LNCAP (cell line): Measurements from ENCODE around the gene HS3ST5.

Experiments
- TF ChIP-seq, protein P1 (sequence below): fragments of 450-650 bp; IDR thresholded peaks from 2 replicates; pipeline ENCODE4 v1.5.1; 2017; ENCODE audit warnings: mild to moderate bottlenecking

HS3ST5 gene

DNA sequence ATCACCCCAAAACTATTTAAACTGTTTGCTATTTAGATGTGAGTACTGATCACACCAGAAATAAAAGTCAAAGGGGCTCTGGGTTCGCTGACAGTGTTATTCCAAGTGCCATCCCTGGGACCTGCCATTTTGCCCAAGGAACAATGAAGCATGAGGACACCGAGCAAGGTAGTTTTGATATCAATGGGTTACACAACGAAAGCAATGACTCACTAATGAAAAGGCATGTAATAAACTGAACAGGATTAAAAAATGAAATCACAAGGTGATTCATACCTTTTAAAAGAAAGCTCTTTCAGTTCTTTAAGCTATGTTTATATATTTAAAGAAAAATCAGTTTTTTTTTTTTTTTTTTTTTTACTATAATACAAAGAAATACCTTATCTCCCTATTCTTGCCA lies 102.0 kb downstream of the HS3ST5 start:
- TF ChIP-seq, protein P1, sequence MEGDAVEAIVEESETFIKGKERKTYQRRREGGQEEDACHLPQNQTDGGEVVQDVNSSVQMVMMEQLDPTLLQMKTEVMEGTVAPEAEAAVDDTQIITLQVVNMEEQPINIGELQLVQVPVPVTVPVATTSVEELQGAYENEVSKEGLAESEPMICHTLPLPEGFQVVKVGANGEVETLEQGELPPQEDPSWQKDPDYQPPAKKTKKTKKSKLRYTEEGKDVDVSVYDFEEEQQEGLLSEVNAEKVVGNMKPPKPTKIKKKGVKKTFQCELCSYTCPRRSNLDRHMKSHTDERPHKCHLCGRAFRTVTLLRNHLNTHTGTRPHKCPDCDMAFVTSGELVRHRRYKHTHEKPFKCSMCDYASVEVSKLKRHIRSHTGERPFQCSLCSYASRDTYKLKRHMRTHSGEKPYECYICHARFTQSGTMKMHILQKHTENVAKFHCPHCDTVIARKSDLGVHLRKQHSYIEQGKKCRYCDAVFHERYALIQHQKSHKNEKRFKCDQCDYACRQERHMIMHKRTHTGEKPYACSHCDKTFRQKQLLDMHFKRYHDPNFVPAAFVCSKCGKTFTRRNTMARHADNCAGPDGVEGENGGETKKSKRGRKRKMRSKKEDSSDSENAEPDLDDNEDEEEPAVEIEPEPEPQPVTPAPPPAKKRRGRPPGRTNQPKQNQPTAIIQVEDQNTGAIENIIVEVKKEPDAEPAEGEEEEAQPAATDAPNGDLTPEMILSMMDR, result no peak

DNA sequence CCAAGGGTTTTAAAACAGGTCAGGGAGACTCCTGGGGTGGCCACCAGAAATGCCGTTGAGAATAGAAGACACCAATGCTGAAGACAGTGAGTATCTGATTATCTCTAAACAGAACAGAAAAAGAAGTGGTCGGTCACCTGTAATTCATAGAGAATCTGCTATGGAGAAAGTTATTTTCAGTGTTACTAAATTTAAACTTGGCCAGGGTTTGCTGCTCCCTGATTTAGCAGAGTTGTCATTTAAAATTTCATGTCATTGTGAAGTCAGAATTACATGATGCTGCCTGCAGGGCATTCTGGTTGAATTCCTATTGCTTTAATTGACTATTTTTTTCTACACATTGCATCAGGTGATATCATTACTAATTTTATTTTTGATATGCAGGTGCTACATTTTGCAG lies 114.1 kb downstream of the HS3ST5 start:
- TF ChIP-seq, protein P1, result no peak

DNA sequence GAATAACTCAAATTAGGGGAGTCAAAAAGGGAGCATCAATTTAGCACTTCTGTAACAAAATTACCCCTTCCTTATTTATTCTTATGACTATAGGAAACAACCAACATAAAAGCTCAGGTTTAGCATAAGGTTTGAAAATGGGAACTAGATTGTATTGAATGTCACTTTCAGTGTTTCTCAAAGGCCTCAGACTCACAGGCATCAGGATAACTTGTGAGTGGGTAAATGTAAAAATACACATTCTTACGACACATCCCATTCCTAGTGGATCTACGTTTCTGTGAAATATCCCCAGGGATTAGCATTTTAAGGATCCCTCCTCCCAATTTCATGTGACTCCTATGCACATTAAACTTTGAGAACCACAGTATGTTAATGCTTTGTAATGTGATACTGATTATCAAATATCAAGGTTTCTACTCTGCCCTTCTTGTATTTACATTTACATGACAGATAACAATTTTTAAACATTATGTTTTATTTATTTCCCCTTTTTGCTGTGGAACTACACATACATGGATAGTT lies 114.8 kb downstream of the HS3ST5 start:
- TF ChIP-seq, protein P1, result no peak

DNA sequence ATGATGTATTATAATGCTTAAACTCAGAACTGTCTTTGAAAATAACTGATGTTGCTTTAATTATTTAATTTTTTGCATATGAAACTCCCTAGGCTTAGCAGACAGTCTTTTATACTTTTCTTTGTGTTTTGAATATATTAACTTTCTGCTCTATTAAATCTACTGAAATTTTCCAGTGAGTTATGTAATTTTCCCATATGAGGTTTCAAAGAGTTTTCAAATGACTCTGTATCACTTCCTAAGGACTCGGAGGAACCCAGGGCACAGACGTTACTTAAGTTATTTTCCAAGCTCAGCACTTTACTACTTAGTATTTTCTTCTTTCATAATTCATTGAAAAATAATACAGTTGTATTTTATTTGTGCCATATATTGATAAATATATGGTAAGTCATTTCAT lies 122.6 kb downstream of the HS3ST5 start:
- TF ChIP-seq, protein P1, result no peak

DNA sequence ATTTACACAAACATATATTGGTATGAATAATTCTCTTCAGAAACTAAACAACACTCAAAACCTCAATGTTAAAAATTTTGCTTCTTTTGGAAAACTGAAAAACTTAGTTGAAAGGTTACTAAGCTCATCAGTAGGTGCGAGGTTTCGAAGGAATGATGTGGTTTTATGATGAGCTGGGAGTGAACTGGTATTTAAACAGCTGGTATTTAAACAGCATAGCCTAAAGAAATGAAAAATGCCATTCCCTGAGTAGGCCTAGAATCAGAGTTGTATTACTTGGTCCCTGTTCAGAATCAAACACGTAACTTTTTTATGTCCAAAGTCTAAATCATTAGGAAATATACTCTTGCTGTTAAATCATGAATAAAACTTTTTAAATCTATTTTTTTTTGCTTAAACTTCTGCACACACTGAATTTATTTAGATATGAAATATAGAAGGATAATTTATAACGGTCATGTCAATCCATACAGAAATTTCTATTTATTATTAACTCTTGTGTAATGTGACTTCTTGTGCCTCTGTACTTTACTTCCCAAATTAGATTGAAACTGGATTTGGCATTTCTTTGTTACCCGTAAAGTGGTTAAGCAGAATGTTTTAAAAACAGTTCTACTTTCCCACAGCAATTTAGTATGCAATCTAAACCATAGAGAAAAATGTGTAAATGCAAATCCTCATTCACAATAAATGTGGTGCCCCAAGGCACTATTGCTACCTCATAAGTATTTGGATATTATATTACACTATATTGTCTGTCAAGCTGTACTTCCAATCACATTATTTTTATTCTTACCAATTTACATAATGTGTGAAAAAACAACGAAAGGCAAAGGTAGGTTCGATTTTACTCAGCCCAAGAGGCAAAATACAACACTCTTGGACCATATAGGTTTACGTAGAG lies 124.1 kb downstream of the HS3ST5 start:
- TF ChIP-seq, protein P1, result no peak

DNA sequence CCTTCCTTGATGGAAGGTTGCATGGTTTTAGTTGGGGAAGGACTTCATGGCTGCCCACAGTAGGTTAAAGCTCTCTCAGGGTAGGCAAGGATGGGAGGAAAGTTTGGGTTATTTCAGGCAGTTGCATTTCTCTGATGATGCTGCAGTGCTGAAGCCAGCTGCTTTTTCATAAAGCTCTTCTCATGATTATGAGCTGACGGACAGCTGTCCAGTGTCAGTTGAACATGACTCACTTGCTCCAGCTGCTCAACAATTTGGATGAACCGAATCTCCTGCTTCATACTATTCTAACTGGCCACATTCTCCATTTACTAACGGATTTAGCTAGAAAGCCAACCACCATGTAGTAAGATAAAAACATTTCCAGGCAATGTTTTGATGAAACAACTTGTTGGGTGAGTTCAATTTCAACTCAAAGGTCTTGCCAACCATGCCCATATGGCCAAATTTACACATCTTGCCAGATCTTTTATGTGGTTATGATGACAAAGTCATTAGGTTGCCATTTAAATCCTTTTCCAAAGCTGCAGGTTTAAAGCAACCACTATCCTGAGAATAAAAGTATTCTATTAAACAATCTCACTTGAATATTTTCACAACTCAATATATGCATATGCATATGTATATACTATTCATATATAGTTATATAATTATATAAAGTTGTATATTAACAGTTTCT lies 125.9 kb downstream of the HS3ST5 start:
- TF ChIP-seq, protein P1, result no peak

DNA sequence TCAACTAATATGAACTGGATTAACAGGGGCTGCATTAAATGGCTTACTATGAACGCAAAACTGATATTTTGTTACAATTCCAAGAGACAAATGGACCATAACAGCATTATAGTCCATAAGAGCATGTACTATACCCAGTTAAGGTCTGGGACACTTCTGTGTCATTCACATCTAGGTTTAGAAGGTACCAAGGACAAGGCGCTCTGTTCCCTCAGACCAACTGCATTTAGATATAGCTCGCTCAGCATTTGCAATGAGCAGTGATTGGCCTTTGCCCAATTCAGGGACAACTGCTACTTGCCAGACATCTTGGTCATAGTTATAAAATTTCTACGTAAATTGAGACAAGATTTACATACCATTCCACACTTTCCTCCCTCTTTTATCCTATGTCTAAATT lies 132.4 kb downstream of the HS3ST5 start:
- TF ChIP-seq, protein P1, result no peak
